Activated CD4-positive, alpha-beta T cell treated with anti-CD3 and anti-CD28 coated beads, Interleukin-2, Interleukin-4, amounts not matched to agents 100 ng/mL and 50 ng/mL, durations not matched to agents 16 hours and 8 hours (primary cell): Measurements from ENCODE around the gene DRC7.

Experiments used
- DNase-seq: peaks from one replicate; pipeline ENCODE4 v3.0.0-alpha.2; 2020; ENCODE audit warnings: low spot score

DRC7 gene

GRCh38 chr16:57675741-57676551 is 18.7 kb upstream of the DRC7 start:
- DNase-seq: no peak

GRCh38 chr16:57676553-57677085 is 18.0 kb upstream of the DRC7 start:
- DNase-seq: no peak

- DNase-seq: no peak
These were observed 16.8 kb upstream of the DRC7 start for GRCh38 chr16:57677622-57678369.

GRCh38 chr16:57679016-57679415 is 15.6 kb upstream of the DRC7 start:
- no peak for DNase-seq

- DNase-seq: no peak
These were observed 14.7 kb upstream of the DRC7 start for GRCh38 chr16:57679767-57680482.

GRCh38 chr16:57680842-57681375 is 13.7 kb upstream of the DRC7 start:
- DNase-seq: no peak

GRCh38 chr16:57681950-57682728 is 12.5 kb upstream of the DRC7 start:
- DNase-seq: no peak

- DNase-seq: no peak
These were observed 11.6 kb upstream of the DRC7 start for GRCh38 chr16:57682809-57683635.

- DNase-seq: no peak
These were observed 10.7 kb upstream of the DRC7 start for GRCh38 chr16:57683636-57684545.

GRCh38 chr16:57684626-57685358 is 9.8 kb upstream of the DRC7 start:
- no peak for DNase-seq

GRCh38 chr16:57685633-57686032 is 9.0 kb upstream of the DRC7 start:
- no peak for DNase-seq

GRCh38 chr16:57686577-57686976 is 8.0 kb upstream of the DRC7 start:
- DNase-seq: no peak

GRCh38 chr16:57687363-57687929 is 7.2 kb upstream of the DRC7 start:
- DNase-seq: no peak

- DNase-seq: no peak
These were observed 6.1 kb upstream of the DRC7 start for GRCh38 chr16:57688487-57688986.

GRCh38 chr16:57688987-57689761 is 5.4 kb upstream of the DRC7 start:
- no peak for DNase-seq

GRCh38 chr16:57689762-57690558 is 4.6 kb upstream of the DRC7 start:
- DNase-seq: peak; percentile 43
